ENCODE measurements around the gene RAD23A. TPM values are rescaled to one million over a fixed set of nuclear protein-coding genes. Genes with fewer than 3 reads are reported as not detected.

The RAD23A gene
- total RNA-seq: 50.2 and 60.8 TPM in 2 replicates

DNA sequence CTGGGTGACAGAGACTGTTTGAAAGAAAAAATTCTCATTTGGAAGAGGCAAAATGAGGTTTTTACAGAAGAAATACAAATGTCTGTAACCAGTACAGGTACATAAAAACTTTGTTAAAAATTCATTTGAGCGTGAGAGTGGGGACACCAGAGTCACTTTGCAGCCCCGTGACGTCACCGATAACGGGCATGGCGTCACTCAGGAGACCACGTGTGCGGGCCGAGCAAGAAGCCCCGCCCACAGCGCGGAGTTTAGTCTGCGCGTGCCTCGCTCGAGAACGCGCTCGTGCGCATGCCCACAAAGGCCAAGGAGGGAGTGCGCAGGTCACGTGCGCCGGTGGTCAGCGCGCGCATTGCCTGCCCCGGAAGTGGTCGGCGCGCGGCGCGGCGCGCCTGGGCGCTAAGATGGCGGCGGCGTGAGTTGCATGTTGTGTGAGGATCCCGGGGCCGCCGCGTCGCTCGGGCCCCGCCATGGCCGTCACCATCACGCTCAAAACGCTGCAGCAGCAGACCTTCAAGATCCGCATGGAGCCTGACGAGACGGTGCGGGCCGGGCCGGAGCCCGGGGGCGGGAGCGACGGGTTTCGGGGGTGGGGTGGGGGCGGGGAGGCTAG lies at the start of gene RAD23A:
RAD23A (plus strand) TSS at position 384 of the 613 bp plus-strand sequence; CDS start at position 471, 87 bp downstream.

DNA sequence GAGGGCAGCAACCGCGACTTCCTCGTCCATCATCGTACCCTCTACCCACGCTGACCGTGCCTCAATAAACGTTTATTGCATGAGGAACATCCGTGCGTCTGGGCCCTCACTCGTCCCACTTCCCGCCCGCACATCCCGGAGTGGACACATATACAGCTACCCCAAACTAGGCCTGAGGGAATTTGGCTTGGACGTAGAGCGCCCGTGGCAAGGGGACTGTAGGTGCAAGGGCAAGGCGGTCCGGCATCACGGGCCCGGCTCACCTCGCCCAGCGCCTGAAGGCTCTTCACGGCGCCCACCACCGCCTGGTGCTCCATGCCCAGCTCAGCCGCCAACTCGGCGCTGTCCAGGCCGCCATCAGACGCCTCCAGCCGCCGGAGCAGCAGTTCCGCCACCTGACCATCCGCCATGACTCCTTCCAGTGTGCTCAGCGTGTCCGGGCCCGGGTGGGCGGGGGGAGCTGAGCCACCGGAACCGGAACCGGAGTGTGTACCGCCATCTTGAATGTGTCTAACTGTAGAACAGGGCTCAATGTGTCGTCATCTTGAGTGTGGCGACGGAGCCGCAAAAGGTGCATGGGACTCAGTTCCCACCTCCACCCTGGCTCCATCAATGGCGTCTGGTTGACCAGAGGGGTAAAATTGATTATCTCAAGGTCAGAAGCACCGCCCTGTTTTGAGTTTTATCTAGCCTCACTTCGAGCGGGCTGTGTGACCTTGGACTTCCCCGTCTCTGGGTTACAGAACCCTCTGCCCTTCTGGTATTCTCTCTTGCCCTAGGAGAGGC lies 12.2 kb upstream of the RAD23A start, which contains the start of gene FARSA:
FARSA (minus strand) TSS at position 425 of the 786 bp plus-strand sequence; CDS start at position 410, 15 bp downstream.

DNA sequence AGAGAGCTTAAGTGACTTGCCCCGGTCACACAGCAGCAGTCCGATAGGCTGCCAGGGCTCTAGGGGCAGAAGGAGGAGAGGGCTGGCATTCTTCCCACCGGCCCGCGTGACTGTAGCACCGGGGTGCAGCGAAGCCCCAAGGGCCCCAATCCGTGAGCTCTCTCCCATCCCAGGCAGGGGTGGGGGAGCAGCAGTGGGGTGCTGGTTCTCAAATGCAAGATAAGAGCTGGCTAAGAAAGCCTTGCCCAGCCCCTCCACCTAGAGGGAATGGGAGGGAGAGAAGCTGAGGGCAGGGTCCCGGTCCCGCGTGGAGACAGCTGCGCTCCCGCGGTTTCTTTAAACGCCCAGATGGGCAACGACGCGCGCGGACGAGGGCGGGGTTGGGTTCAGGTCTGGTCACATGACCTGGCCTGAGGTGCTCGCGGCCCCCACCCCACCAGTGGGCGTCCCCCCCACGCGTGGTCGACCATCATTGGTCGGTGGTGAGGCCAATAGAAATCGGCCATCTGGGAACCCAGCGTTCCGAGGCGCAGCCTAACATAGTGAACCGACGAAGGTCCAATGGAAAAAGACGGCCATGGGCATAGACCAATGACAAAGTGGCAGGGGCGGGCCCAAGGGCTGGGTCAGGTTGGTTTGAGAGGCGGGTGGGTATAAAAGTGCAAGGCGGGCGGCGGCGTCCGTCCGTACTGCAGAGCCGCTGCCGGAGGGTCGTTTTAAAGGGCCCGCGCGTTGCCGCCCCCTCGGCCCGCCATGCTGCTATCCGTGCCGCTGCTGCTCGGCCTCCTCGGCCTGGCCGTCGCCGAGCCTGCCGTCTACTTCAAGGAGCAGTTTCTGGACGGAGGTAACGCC lies 7.5 kb upstream of the RAD23A start, which contains the start of gene CALR:
CALR (plus strand) TSS at position 683 of the 852 bp plus-strand sequence; CDS start at position 754, 71 bp downstream.

DNA sequence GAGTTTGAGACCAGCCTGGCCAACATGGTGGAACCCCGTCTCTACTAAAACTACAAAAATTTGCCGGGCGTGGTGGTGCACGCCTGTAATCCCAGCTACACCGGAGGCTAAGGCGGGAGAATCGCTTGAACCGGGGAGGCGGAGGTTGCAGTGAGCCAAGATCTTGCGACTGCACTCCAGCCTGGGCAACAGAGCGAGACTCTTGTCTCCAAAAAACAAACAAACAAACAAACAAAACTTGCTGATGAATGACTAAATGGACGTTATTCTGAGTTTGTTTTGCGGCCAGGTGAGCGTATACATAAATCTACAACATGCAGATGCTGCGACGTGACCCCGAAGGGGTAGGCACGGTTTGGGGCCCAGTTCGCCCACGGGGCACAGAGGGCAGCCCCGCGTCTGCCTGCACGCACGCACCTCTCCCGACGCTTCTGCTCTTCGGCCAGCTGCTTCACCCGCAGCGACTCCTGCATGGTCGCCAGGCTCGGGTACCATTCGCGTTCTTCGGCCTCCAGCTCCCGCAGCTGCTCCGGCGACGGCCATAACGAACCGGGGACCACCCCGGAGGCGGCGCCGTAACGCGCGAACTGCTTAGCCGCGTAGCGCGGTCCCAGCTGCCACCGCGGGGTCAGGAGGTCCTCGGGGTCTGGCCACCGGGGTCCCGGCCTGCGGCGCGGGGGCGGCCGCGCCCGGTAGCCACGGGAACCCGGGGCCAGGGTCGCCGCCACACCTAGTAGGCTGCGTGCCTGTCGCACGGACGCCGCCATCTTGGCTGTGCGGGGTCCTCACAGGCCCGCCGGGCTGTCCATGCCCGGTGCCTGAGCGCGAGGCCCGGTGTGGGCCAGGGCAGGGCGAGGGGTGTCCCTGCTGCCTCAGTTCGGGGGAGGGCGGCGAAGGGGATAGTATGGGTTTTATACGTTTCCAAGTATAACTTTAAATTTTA lies 11.1 kb downstream of the RAD23A start, which contains the start of gene GADD45GIP1:
GADD45GIP1 (minus strand) TSS at position 778 of the 943 bp plus-strand sequence; CDS start at position 767, 11 bp downstream.

DNA sequence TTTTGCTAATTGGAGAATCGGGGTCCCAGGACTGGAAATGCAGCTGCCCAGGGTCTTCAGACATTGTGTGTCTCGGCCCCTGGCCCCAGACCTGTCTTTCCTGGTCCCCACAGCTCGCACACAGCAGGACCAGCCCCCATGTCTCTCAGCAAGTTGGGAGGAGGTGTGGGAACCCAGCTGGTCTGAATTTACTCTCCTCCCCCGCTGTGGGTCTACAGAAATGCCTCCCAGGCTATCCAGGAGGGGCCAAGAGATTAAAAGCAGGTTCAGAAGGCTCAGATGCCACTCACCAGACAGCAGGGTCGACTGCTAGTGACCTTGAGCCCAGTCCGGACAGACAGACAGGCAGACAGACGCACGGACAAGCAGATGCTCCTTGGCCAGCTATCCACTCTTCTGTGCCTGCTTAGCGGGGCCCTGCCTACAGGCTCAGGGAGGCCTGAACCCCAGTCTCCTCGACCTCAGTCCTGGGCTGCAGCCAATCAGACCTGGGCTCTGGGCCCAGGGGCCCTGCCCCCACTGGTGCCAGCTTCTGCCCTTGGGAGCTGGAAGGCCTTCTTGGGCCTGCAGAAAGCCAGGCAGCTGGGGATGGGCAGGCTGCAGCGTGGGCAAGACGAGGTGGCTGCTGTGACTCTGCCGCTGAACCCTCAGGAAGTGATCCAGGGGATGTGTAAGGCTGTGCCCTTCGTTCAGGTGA lies 23.8 kb downstream of the RAD23A start, which contains the start of gene DAND5:
DAND5 (plus strand) TSS at position 285 of the 697 bp plus-strand sequence; CDS start at position 370, 85 bp downstream.

DNA sequence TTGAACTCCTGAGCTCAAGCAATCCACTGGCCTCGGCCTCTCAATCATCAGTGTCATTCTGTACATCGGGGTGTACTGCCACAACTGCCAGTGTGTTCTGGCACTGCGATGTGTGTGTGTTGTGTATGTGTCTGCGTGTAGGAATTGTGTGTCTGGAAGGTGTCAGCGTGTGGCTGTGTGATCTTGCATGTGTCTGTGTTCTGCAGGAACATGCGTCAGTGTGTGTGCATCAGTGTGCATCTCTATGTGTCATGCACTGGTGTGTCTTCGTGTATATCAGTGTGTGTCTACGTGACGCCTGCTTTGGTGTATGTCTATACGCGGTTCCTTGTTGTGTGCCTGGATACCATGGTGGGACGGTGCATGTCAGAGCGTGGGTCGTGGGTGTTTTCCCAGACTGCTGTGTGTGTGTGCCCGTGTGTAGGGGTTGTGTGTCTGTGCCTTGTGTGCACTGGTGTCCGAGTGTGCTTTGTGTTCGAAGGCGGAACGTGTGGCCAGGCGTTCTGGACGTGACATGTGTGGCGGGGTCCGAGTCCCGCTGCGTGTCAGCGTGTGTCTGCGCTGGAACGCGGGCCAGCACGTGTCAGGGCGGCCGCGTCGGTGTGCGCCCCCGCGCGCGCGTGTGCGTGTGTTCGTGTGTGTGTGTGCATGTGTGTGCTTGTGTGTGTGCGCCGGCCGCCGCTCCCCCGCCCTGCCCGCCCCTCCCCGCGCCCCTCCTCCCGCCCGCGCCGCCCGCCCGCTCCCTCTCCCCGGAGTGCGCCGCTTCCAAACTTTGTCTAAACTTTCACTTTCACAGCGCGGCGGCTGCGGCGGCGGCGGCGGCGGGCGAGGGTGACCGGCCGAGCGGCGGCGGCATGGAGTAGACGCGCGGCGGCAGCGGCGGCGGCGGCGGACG lies 49.3 kb downstream of the RAD23A start, which contains the start of gene NFIX:
NFIX (plus strand) TSS at position 775 of the 895 bp plus-strand sequence. CDS start 363 bp downstream, outside the sequence.

Other genes starting within 250 kb of the RAD23A start
- gene FBXW9, start 249.2 kb upstream of the RAD23A start, total RNA-seq: 3.5 and 6.4 TPM in 2 replicates
- gene TNPO2, start 221.9 kb upstream of the RAD23A start, total RNA-seq: 18.7 and 20.4 TPM in 2 replicates
- 170 and 174 TPM in 2 replicates for gene TRIR, start 211.2 kb upstream of the RAD23A start, total RNA-seq
- gene GET3, start 208.4 kb upstream of the RAD23A start, total RNA-seq: 77.6 and 85.5 TPM in 2 replicates
- not detected in 2 replicates for gene BEST2, start 194.1 kb upstream of the RAD23A start, total RNA-seq
- gene HOOK2, start 170.3 kb upstream of the RAD23A start, total RNA-seq: 9.7 and 10.6 TPM in 2 replicates
- 149 and 187 TPM in 2 replicates for gene JUNB, start 154.4 kb upstream of the RAD23A start, total RNA-seq
- gene PRDX2, start 144.1 kb upstream of the RAD23A start, total RNA-seq: 170 and 189 TPM in 2 replicates
- not detected in 2 replicates for gene THSD8, start 143.8 kb upstream of the RAD23A start, total RNA-seq
- gene RNASEH2A, start 139.3 kb upstream of the RAD23A start, total RNA-seq: 8.3 and 10.6 TPM in 2 replicates
- gene RTBDN, start 111.3 kb upstream of the RAD23A start, total RNA-seq: not detected in 2 replicates
- 0.76 and 1.2 TPM in 2 replicates for gene MAST1, start 107.3 kb upstream of the RAD23A start, total RNA-seq
- 27.9 and 30.7 TPM in 2 replicates for gene DNASE2, start 64.4 kb upstream of the RAD23A start, total RNA-seq
- gene KLF1, start 58.7 kb upstream of the RAD23A start, total RNA-seq: 0.09 TPM in 1 of 2 replicates, not detected in the other
- gene GCDH, start 54.7 kb upstream of the RAD23A start, total RNA-seq: 19.4 and 19.8 TPM in 2 replicates
- gene SYCE2, start 26.6 kb upstream of the RAD23A start, total RNA-seq: 0.11 TPM in 1 of 2 replicates, not detected in the other
- 28.2 and 41.6 TPM in 2 replicates for gene FARSA, start 12.2 kb upstream of the RAD23A start, total RNA-seq
- 1,472 and 1,781 TPM in 2 replicates for gene CALR, start 7.3 kb upstream of the RAD23A start, total RNA-seq
- gene GADD45GIP1, start 11.4 kb downstream of the RAD23A start, total RNA-seq: 14.5 and 23.3 TPM in 2 replicates
- 0.22 and 0.34 TPM in 2 replicates for gene DAND5, start 23.7 kb downstream of the RAD23A start, total RNA-seq
- gene NFIX, start 49.6 kb downstream of the RAD23A start, total RNA-seq: 10.7 and 21.7 TPM in 2 replicates
- 19.3 and 38.4 TPM in 2 replicates for gene LYL1, start 157.0 kb downstream of the RAD23A start, total RNA-seq
- 17.8 and 25.3 TPM in 2 replicates for gene TRMT1, start 170.9 kb downstream of the RAD23A start, total RNA-seq
- gene NACC1, start 172.4 kb downstream of the RAD23A start, total RNA-seq: 25.9 and 27.6 TPM in 2 replicates
- 77.0 and 80.2 TPM in 2 replicates for gene STX10, start 204.5 kb downstream of the RAD23A start, total RNA-seq
- gene IER2, start 204.5 kb downstream of the RAD23A start, total RNA-seq: 28.6 and 36.0 TPM in 2 replicates

All from dermis lymphatic vessel endothelial cell (primary cell).